MCF 10A (cell line): Measurements from ENCODE around the gene KDM4B. TPM values are rescaled to one million over a fixed set of nuclear protein-coding genes. Genes with fewer than 3 reads are reported as not detected.

Experiments
- BruUV-seq: library from RNA; stranded (reverse); fragments of 400-500 nt; replicated peaks from 2 replicates; lab custom pipeline; 2021; lab: Mats Ljungman, UMichigan
- CTCF ChIA-PET: fragments of 300-600 bp; sonication (Branson Sonifier 250); formaldehyde crosslinking; extraction: SDS; loops from one replicate; lab custom pipeline; 2021; ENCODE audit warnings: antibody characterized with exemption, inconsistent platforms; lab: Yijun Ruan, JAX
- POLR2A ChIA-PET: fragments of 300-600, 350-650 bp; sonication (Branson Sonifier 250); formaldehyde crosslinking; extraction: SDS; loops from one replicate; lab custom pipeline; 2020; ENCODE audit warnings: antibody characterized with exemption, inconsistent platforms; lab: Yijun Ruan, JAX
- DNase-seq: peaks from one replicate; pipeline ENCODE4 v3.0.0-alpha.2; 2018; ENCODE audit not compliant: unreplicated experiment
- H3K27ac Mint-ChIP-seq: one replicate; pipeline ENCODE4 v1.8.0; 2022; ENCODE audit warnings: mild to moderate bottlenecking, low read depth, mixed read lengths; ENCODE audit not compliant: unreplicated experiment
- H3K27me3 Mint-ChIP-seq: one replicate; pipeline ENCODE4 v1.8.0; 2022; ENCODE audit warnings: mixed read lengths; ENCODE audit not compliant: insufficient read depth, unreplicated experiment
- H3K36me3 Mint-ChIP-seq: one replicate; pipeline ENCODE4 v1.8.0; 2022; ENCODE audit warnings: mild to moderate bottlenecking, moderate library complexity, mixed read lengths; ENCODE audit not compliant: insufficient read depth, unreplicated experiment
- H3K4me1 Mint-ChIP-seq: one replicate; pipeline ENCODE4 v1.8.0; 2022; ENCODE audit warnings: mixed read lengths; ENCODE audit not compliant: insufficient read depth, unreplicated experiment
- H3K4me3 Mint-ChIP-seq: one replicate; pipeline ENCODE4 v1.8.0; 2022; ENCODE audit warnings: mild to moderate bottlenecking, moderate library complexity, mixed read lengths; ENCODE audit not compliant: unreplicated experiment
- H3K9me3 Mint-ChIP-seq: one replicate; pipeline ENCODE4 v1.8.0; 2022; ENCODE audit warnings: mixed read lengths; ENCODE audit not compliant: unreplicated experiment
- intact Hi-C: fragments of 100-400 bp; cut with micrococcal nuclease; formaldehyde crosslinking; loops from 2 replicates; pipeline ENCODE4 v1.14.1; 2022
- total RNA-seq: library from RNA; stranded (reverse); gene quantifications from 2 replicates; pipeline ENCODE4 v1.2.3, GENCODE V29; 2022
- TF ChIP-seq, protein P1 (sequence below): fragments of 200-600 bp; IDR thresholded peaks from one replicate; pipeline ENCODE4 v1.8.0; 2022; ENCODE audit warnings: antibody characterized with exemption, mild to moderate bottlenecking; ENCODE audit not compliant: unreplicated experiment

The KDM4B gene
- total RNA-seq, 1 experiment from 2014 or later, result 34.4 TPM

DNA sequence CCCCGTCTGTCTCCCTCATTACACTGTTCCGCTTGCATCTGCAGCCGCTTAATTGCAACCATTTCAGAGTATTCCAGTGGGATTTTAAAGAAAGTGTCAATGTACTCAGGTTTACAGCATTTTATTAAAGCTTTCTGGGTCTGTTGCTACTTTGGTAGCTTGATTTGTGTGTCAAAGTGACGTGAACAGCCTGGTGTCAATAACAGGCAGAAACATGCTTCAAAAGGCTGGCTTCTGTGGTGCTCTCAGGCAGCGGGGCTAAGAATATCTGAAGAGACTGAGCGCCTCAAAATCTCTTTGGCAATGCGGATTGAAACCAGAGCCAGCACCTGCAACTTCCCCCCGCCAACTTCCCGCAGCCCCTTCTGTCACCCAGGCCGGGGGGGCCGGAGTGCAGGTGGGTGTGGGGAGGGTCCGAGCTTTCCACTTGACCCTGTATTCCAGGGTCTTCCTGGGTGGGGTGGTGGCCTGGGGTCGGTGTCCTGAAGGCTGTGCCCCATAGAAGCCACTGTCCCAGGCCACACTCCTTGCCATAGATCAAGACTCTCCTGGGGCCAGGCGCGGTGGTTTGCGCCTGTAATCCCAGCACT, 81.2 kb downstream of the KDM4B start:
- ChIA-PET POLR2A (no interaction called here), CTCF (interaction anchor here (0.6 kb wide), 3 partner anchors 12 to 529 kb away, joined by 3 read pairs; no protein-coding TSS in a partner anchor)
- no TSS peak for BruUV-seq
- intact Hi-C loops, result no loop called here
- no peaks in the 10 kb centered on the region for H3K4me1 Mint-ChIP-seq
- DNase-seq, result no peak
- no peaks in the 10 kb centered on the region for H3K9me3 Mint-ChIP-seq
- TF ChIP-seq, protein P1, sequence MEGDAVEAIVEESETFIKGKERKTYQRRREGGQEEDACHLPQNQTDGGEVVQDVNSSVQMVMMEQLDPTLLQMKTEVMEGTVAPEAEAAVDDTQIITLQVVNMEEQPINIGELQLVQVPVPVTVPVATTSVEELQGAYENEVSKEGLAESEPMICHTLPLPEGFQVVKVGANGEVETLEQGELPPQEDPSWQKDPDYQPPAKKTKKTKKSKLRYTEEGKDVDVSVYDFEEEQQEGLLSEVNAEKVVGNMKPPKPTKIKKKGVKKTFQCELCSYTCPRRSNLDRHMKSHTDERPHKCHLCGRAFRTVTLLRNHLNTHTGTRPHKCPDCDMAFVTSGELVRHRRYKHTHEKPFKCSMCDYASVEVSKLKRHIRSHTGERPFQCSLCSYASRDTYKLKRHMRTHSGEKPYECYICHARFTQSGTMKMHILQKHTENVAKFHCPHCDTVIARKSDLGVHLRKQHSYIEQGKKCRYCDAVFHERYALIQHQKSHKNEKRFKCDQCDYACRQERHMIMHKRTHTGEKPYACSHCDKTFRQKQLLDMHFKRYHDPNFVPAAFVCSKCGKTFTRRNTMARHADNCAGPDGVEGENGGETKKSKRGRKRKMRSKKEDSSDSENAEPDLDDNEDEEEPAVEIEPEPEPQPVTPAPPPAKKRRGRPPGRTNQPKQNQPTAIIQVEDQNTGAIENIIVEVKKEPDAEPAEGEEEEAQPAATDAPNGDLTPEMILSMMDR, result no peak
- H3K36me3 Mint-ChIP-seq, result peaks cover 48% of the 10 kb centered on the region
- no peak overlapping the region for H3K27ac Mint-ChIP-seq
- no peak overlapping the region for H3K4me3 Mint-ChIP-seq
- no peaks in the 10 kb centered on the region for H3K27me3 Mint-ChIP-seq

DNA sequence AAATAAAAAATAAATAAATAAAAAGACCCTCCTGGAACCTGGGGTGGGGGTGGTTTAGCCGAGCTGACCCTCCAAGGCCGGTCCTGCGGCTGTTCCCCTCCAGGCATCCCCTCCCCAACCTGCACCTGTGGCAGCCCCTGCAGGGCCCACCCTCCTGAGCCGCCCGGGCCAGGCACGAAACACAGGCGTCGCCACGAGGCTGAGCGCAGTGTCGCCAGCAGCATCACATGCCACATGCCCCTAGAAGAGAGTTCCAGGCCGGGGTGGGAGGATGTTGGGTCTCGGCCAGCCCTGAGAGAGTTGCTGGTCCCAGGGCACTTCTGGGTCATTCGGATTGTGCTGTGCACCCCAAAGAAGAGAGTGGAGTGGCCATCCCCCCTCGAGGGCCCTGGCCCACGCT, 82.0 kb downstream of the KDM4B start:
- POLR2A ChIA-PET, result no interaction called here
- no TSS peak for BruUV-seq
- peaks cover 47% of the 10 kb centered on the region for H3K36me3 Mint-ChIP-seq

DNA sequence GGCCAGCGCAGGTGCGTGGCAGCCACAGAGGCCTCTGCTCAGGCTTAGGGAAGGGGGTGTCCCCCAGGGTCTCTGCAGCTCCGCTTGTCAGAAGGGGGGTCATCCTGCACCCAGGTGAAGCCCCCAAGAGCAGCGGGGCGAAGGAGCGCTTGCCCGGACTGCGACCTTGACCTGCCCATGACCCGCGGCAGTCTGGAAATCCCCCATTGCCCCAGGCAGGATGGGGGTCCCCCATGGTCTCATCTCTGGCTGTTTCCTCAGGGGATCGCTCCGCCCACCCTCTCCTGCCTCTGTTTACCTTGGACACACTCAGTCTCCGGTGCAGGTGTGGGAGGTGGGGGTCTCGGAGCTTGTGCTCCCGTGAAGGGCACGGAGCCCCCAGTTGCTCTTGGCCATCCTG, 82.7 kb downstream of the KDM4B start:
- H3K4me1 Mint-ChIP-seq, result no peaks in the 10 kb centered on the region
- no peak overlapping the region for H3K27ac Mint-ChIP-seq
- intact Hi-C loops, result no loop called here
- TF ChIP-seq, protein P1, result no peak
- peaks cover 47% of the 10 kb centered on the region for H3K36me3 Mint-ChIP-seq
- H3K9me3 Mint-ChIP-seq, result no peaks in the 10 kb centered on the region
- CTCF ChIA-PET, result interaction anchor here (1.1 kb wide), 1 partner anchor 511 kb away, joined by 5 read pairs; no protein-coding TSS in a partner anchor
- BruUV-seq, result no TSS peak
- POLR2A ChIA-PET, result no interaction called here
- no peaks in the 10 kb centered on the region for H3K27me3 Mint-ChIP-seq
- no peak for DNase-seq
- no peak overlapping the region for H3K4me3 Mint-ChIP-seq

More for the DNA sequence above, 82.0 kb downstream of the KDM4B start:
- no peaks in the 10 kb centered on the region for H3K27me3 Mint-ChIP-seq
- DNase-seq, result no peak
- H3K4me1 Mint-ChIP-seq, result no peaks in the 10 kb centered on the region
- H3K27ac Mint-ChIP-seq, result no peak overlapping the region
- H3K4me3 Mint-ChIP-seq, result no peak overlapping the region
- H3K9me3 Mint-ChIP-seq, result no peaks in the 10 kb centered on the region
- TF ChIP-seq, protein P1, result no peak
- CTCF ChIA-PET, result no interaction called here
- intact Hi-C loops, result no loop called here

DNA sequence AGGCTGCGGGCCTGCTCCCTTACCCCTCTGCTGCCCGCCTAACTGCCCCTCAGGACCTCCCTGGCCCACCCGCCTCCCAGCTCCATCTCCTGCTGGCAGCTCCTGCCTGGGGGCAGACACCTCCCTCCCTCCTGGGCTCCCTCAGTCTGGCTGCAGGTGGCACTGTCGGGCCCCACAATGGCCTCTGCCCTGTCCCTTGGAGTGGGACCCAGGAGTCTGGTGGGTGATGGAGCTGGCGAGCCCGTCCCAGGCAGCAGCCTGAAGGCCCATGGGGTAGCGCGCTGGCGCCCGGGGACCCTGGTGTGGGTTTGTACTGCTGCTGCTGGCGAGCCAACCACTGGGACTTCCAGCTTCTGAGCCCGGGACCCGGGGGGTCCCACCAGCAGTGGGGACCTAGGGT, 83.6 kb downstream of the KDM4B start:
- Mint-ChIP-seq H3K9me3 (no peaks in the 10 kb centered on the region), H3K4me1 (peaks cover under 1% of the 10 kb centered on the region), H3K36me3 (peaks cover 47% of the 10 kb centered on the region), H3K4me3 (no peak overlapping the region), H3K27ac (no peak overlapping the region), H3K27me3 (no peaks in the 10 kb centered on the region)
- TF ChIP-seq, protein P1, result no peak
- POLR2A ChIA-PET, result no interaction called here
- intact Hi-C loops, result no loop called here
- CTCF ChIA-PET, result interaction anchor here (1.1 kb wide), 1 partner anchor 525 kb away, joined by 4 read pairs; no protein-coding TSS in a partner anchor
- BruUV-seq, result no TSS peak
- DNase-seq, result no peak
